HG02571 (cell line): ENCODE measurements around the gene SLC6A17.

Experiments
- ATAC-seq: cut with Tn5 transposase; IDR thresholded peaks from one replicate; pipeline ENCODE4 v1.9.1; 2021; ENCODE audit warnings: mild to moderate bottlenecking, moderate library complexity; ENCODE audit not compliant: unreplicated experiment

The SLC6A17 gene

GRCh38 chr1:110216844-110217444, 66.7 kb downstream of the SLC6A17 start:
- ATAC-seq: no peak

- no peak for ATAC-seq
These were observed 67.8 kb downstream of the SLC6A17 start for GRCh38 chr1:110218137-110218536.

GRCh38 chr1:110218739-110219138, 68.4 kb downstream of the SLC6A17 start:
- no peak for ATAC-seq

- no peak for ATAC-seq
These were observed 70.0 kb downstream of the SLC6A17 start for GRCh38 chr1:110220324-110220723.

GRCh38 chr1:110221119-110221518, 70.8 kb downstream of the SLC6A17 start:
- ATAC-seq: no peak

GRCh38 chr1:110223127-110223526, 72.8 kb downstream of the SLC6A17 start:
- ATAC-seq: no peak

- ATAC-seq: no peak
These were observed 73.3 kb downstream of the SLC6A17 start for GRCh38 chr1:110223581-110223980.

- no peak for ATAC-seq
These were observed 74.1 kb downstream of the SLC6A17 start for GRCh38 chr1:110224240-110224995.

GRCh38 chr1:110225212-110225611, 74.9 kb downstream of the SLC6A17 start:
- ATAC-seq: no peak

GRCh38 chr1:110225756-110226404, 75.6 kb downstream of the SLC6A17 start:
- ATAC-seq: no peak

GRCh38 chr1:110227774-110228173, 77.5 kb downstream of the SLC6A17 start:
- ATAC-seq: no peak

- ATAC-seq: no peak
These were observed 78.1 kb downstream of the SLC6A17 start for GRCh38 chr1:110228381-110228780.

- no peak for ATAC-seq
These were observed 78.6 kb downstream of the SLC6A17 start for GRCh38 chr1:110228869-110229268.

- ATAC-seq: no peak
These were observed 79.2 kb downstream of the SLC6A17 start for GRCh38 chr1:110229348-110230001.

- ATAC-seq: no peak
These were observed 80.3 kb downstream of the SLC6A17 start for GRCh38 chr1:110230381-110231199.

- no peak for ATAC-seq
These were observed 83.6 kb downstream of the SLC6A17 start for GRCh38 chr1:110233861-110234260.

GRCh38 chr1:110234691-110235090, 84.4 kb downstream of the SLC6A17 start:
- ATAC-seq: no peak

GRCh38 chr1:110235181-110235833, 85.0 kb downstream of the SLC6A17 start:
- no peak for ATAC-seq

- ATAC-seq: no peak
These were observed 85.8 kb downstream of the SLC6A17 start for GRCh38 chr1:110235834-110236682.
